ENCODE results near the gene MTF2. TPM values are rescaled to one million over a fixed set of nuclear protein-coding genes. Genes with fewer than 3 reads are reported as not detected.
"Not testable (repeated sequence)": the region's sequence is repeated elsewhere in the genome, so short reads cannot be mapped to it uniquely, and the experiment has no call there.

Gene MTF2
- polyA plus RNA-seq, 2 donors, result 4.7 to 7.8 TPM

- H3K27ac ChIP-seq (ENCODE audit: low read depth in 2 of 2, low read length in 1 of 2), result no peak overlapping the region
- H3K36me3 ChIP-seq (ENCODE audit: control insufficient read depth in 2 of 2, insufficient read depth in 2 of 2, low read length in 1 of 2), result peaks cover 0 to 2% of the 10 kb centered on the region in 2 donors
- no peaks in the 10 kb centered on the region for H3K4me1 ChIP-seq (ENCODE audit: control insufficient read depth in 2 of 2, insufficient read depth in 2 of 2, low read length in 1 of 2)
- H3K4me3 ChIP-seq (ENCODE audit: low read depth in 1 of 2, low read length in 2 of 2), result no peak overlapping the region
- H3K27me3 ChIP-seq (ENCODE audit: control insufficient read depth in 1 of 2, insufficient read depth in 2 of 2, low read length in 2 of 2), result no peaks in the 10 kb centered on the region
- no peaks in the 10 kb centered on the region for H3K9me3 ChIP-seq (ENCODE audit: control insufficient read depth in 2 of 2, insufficient read depth in 1 of 2, low read depth in 1 of 2, low read length in 1 of 2)
These were observed 72.4 kb downstream of the MTF2 start for GRCh38 chr1:93151474-93151873.

GRCh38 chr1:93152835-93153234, 73.8 kb downstream of the MTF2 start:
- Histone ChIP-seq H3K36me3 (ENCODE audit: control insufficient read depth in 2 of 2, insufficient read depth in 2 of 2, low read length in 1 of 2) (peaks cover 0 to 6% of the 10 kb centered on the region in 2 donors), H3K4me3 (ENCODE audit: low read depth in 1 of 2, low read length in 2 of 2) (no peak overlapping the region), H3K9me3 (ENCODE audit: control insufficient read depth in 2 of 2, insufficient read depth in 1 of 2, low read depth in 1 of 2, low read length in 1 of 2) (no peaks in the 10 kb centered on the region), H3K4me1 (ENCODE audit: control insufficient read depth in 2 of 2, insufficient read depth in 2 of 2, low read length in 1 of 2) (no peaks in the 10 kb centered on the region), H3K27ac (ENCODE audit: low read depth in 2 of 2, low read length in 1 of 2) (no peak overlapping the region), H3K27me3 (ENCODE audit: control insufficient read depth in 1 of 2, insufficient read depth in 2 of 2, low read length in 2 of 2) (no peaks in the 10 kb centered on the region)
- WGBS, 2 donors, result 85 to 89% methylated on average over 2 of the region's 2 CpGs

DNA sequence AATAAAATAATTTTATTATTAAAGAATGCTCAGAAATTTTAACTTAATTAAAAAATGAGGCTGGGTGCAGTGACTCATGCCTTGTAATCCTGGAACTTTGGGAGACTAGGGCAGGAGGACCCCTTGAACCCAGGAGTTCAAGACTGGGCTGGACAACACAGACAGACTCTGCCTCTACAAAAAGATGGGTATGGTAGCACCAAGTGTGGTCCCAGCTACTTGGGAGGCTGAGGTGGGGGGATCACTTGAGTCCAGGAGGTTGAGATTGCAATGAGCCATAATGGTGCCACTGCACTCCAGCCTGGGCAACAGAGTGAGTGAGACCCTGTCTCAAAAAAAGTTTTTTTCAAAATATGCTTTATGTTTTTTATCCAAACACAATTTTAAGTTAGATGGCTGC, 75.8 kb downstream of the MTF2 start:
- no peaks in the 10 kb centered on the region for H3K9me3 ChIP-seq (ENCODE audit: control insufficient read depth in 2 of 2, insufficient read depth in 1 of 2, low read depth in 1 of 2, low read length in 1 of 2)
- peaks cover 0 to 3% of the 10 kb centered on the region in 2 donors for H3K36me3 ChIP-seq (ENCODE audit: control insufficient read depth in 2 of 2, insufficient read depth in 2 of 2, low read length in 1 of 2)
- H3K27me3 ChIP-seq (ENCODE audit: control insufficient read depth in 1 of 2, insufficient read depth in 2 of 2, low read length in 2 of 2), result no peaks in the 10 kb centered on the region
- H3K27ac ChIP-seq (ENCODE audit: low read depth in 2 of 2, low read length in 1 of 2), result no peak overlapping the region
- no peaks in the 10 kb centered on the region for H3K4me1 ChIP-seq (ENCODE audit: control insufficient read depth in 2 of 2, insufficient read depth in 2 of 2, low read length in 1 of 2)
- H3K4me3 ChIP-seq (ENCODE audit: low read depth in 1 of 2, low read length in 2 of 2), result no peak overlapping the region

- H3K4me1 ChIP-seq (ENCODE audit: control insufficient read depth in 2 of 2, insufficient read depth in 2 of 2, low read length in 1 of 2), result no peaks in the 10 kb centered on the region
- peaks cover 0 to 3% of the 10 kb centered on the region in 2 donors for H3K36me3 ChIP-seq (ENCODE audit: control insufficient read depth in 2 of 2, insufficient read depth in 2 of 2, low read length in 1 of 2)
- H3K9me3 ChIP-seq (ENCODE audit: control insufficient read depth in 2 of 2, insufficient read depth in 1 of 2, low read depth in 1 of 2, low read length in 1 of 2), result no peaks in the 10 kb centered on the region
- no peaks in the 10 kb centered on the region for H3K27me3 ChIP-seq (ENCODE audit: control insufficient read depth in 1 of 2, insufficient read depth in 2 of 2, low read length in 2 of 2)
- H3K4me3 ChIP-seq (ENCODE audit: low read depth in 1 of 2, low read length in 2 of 2), result no peak overlapping the region
- H3K27ac ChIP-seq (ENCODE audit: low read depth in 2 of 2, low read length in 1 of 2), result no peak overlapping the region
- 74% methylated on average over 3 of the region's 3 CpGs for WGBS, 2 donors
These were observed 76.3 kb downstream of the MTF2 start for GRCh38 chr1:93155335-93155734.

- no peaks in the 10 kb centered on the region for H3K4me1 ChIP-seq (ENCODE audit: control insufficient read depth in 2 of 2, insufficient read depth in 2 of 2, low read length in 1 of 2)
These were observed 80.3 kb downstream of the MTF2 start for GRCh38 chr1:93159337-93159736.

GRCh38 chr1:93163314-93163713, 84.2 kb downstream of the MTF2 start:
- 94 to 97% methylated on average over 8 of the region's 8 CpGs for WGBS, 2 donors
- H3K36me3 ChIP-seq (ENCODE audit: control insufficient read depth in 2 of 2, insufficient read depth in 2 of 2, low read length in 1 of 2); H3K9me3 ChIP-seq (ENCODE audit: control insufficient read depth in 2 of 2, insufficient read depth in 1 of 2, low read depth in 1 of 2, low read length in 1 of 2); H3K27ac ChIP-seq (ENCODE audit: low read depth in 2 of 2, low read length in 1 of 2); H3K27me3 ChIP-seq (ENCODE audit: control insufficient read depth in 1 of 2, insufficient read depth in 2 of 2, low read length in 2 of 2); H3K4me3 ChIP-seq (ENCODE audit: low read depth in 1 of 2, low read length in 2 of 2); H3K4me1 ChIP-seq (ENCODE audit: control insufficient read depth in 2 of 2, insufficient read depth in 2 of 2, low read length in 1 of 2): not testable (repeated sequence)

More at GRCh38 chr1:93159337-93159736, 80.3 kb downstream of the MTF2 start:
- 84 to 91% methylated on average over 2 of the region's 2 CpGs for WGBS, 2 donors
- Histone ChIP-seq H3K27me3 (ENCODE audit: control insufficient read depth in 1 of 2, insufficient read depth in 2 of 2, low read length in 2 of 2) (no peaks in the 10 kb centered on the region), H3K4me3 (ENCODE audit: low read depth in 1 of 2, low read length in 2 of 2) (no peak overlapping the region), H3K9me3 (ENCODE audit: control insufficient read depth in 2 of 2, insufficient read depth in 1 of 2, low read depth in 1 of 2, low read length in 1 of 2) (no peaks in the 10 kb centered on the region), H3K27ac (ENCODE audit: low read depth in 2 of 2, low read length in 1 of 2) (no peak overlapping the region), H3K36me3 (ENCODE audit: control insufficient read depth in 2 of 2, insufficient read depth in 2 of 2, low read length in 1 of 2) (peaks cover 0 to 3% of the 10 kb centered on the region in 2 donors)

DNA sequence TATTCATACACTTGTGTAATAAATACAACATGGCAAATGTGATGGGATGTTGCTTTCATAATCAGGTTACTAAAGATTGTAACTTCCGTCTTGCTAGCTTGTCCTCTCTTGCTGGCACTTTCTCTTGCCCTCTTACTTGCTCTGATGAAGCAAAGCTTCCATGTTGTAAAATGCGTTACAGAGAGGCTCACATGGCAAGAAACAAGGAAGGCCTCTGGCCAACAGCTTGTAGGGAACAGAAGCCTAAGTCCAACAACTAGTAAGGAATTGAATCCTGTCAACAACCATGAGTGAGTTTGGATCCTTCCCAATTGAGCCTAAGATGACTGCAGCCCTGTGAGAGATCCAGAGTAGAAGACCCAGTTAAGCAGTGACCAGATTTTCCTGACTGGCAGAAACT, 85.7 kb downstream of the MTF2 start:
- H3K27me3 ChIP-seq (ENCODE audit: control insufficient read depth in 1 of 2, insufficient read depth in 2 of 2, low read length in 2 of 2), result no peaks in the 10 kb centered on the region
- 90 to 91% methylated on average over 2 of the region's 2 CpGs for WGBS, 2 donors
- H3K4me3 ChIP-seq (ENCODE audit: low read depth in 1 of 2, low read length in 2 of 2), result no peak overlapping the region
- no peaks in the 10 kb centered on the region for H3K4me1 ChIP-seq (ENCODE audit: control insufficient read depth in 2 of 2, insufficient read depth in 2 of 2, low read length in 1 of 2)
- H3K36me3 ChIP-seq (ENCODE audit: control insufficient read depth in 2 of 2, insufficient read depth in 2 of 2, low read length in 1 of 2), result no peaks in the 10 kb centered on the region
- no peak overlapping the region for H3K27ac ChIP-seq (ENCODE audit: low read depth in 2 of 2, low read length in 1 of 2)
- no peaks in the 10 kb centered on the region for H3K9me3 ChIP-seq (ENCODE audit: control insufficient read depth in 2 of 2, insufficient read depth in 1 of 2, low read depth in 1 of 2, low read length in 1 of 2)

GRCh38 chr1:93165895-93166294, 86.8 kb downstream of the MTF2 start:
- H3K4me3 ChIP-seq (ENCODE audit: low read depth in 1 of 2, low read length in 2 of 2); H3K36me3 ChIP-seq (ENCODE audit: control insufficient read depth in 2 of 2, insufficient read depth in 2 of 2, low read length in 1 of 2): not testable (repeated sequence)
- 94 to 97% methylated on average over 1 of the region's 1 CpG for WGBS, 2 donors

DNA sequence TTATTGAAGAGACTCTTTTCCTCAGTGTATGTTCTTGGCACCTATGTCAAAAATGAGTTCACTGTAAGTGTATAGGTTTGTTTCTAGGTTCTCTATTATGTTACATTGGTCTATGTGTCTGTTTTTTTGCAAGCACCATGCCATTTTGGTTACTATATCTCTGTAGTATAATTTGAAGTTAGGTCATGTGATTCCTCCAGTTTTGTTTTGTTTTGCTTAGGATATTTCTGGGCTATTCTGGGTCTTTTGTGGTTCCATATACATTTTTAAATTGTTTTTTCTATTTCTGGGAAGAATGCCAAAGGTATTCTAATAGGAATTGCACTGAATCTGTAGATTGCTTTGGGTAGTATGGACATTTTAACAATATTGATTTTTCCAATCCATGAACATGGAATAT, 87.9 kb downstream of the MTF2 start:
- Histone ChIP-seq H3K27ac (ENCODE audit: low read depth in 2 of 2, low read length in 1 of 2) (no peak overlapping the region), H3K36me3 (ENCODE audit: control insufficient read depth in 2 of 2, insufficient read depth in 2 of 2, low read length in 1 of 2) (no peaks in the 10 kb centered on the region), H3K4me3 (ENCODE audit: low read depth in 1 of 2, low read length in 2 of 2) (no peak overlapping the region), H3K27me3 (ENCODE audit: control insufficient read depth in 1 of 2, insufficient read depth in 2 of 2, low read length in 2 of 2) (no peaks in the 10 kb centered on the region), H3K4me1 (ENCODE audit: control insufficient read depth in 2 of 2, insufficient read depth in 2 of 2, low read length in 1 of 2) (no peaks in the 10 kb centered on the region), H3K9me3 (ENCODE audit: control insufficient read depth in 2 of 2, insufficient read depth in 1 of 2, low read depth in 1 of 2, low read length in 1 of 2) (no peaks in the 10 kb centered on the region)

More at GRCh38 chr1:93165895-93166294, 86.8 kb downstream of the MTF2 start:
- not testable (repeated sequence) for H3K27ac ChIP-seq (ENCODE audit: low read depth in 2 of 2, low read length in 1 of 2); H3K9me3 ChIP-seq (ENCODE audit: control insufficient read depth in 2 of 2, insufficient read depth in 1 of 2, low read depth in 1 of 2, low read length in 1 of 2); H3K27me3 ChIP-seq (ENCODE audit: control insufficient read depth in 1 of 2, insufficient read depth in 2 of 2, low read length in 2 of 2); H3K4me1 ChIP-seq (ENCODE audit: control insufficient read depth in 2 of 2, insufficient read depth in 2 of 2, low read length in 1 of 2)

DNA sequence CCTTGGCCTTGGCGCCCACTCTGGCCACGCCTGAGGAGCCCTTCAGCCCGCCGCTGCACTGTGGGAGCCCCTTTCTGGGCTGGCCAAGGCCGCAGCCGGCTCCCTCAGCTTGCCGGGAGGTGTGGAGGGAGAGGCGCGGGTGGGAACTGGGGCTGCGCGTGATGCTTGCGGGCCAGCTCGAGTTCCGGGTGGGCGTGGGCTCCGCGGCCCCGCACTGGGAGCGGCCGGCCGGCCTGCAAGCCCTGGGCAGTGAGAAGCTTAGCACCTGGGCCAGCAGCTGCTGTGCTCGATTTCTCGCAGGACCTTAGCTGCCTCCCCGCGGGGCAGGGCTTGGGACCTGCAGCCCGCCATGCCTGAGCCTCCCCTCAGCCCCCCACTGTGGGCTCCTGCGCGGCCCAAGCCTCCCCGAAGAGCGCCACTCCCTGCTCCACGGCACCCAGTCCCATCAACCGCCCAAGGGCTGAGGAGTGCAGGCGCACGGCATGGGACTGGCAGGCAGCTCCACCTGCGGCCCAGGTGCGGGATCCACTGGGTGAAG, 91.1 kb downstream of the MTF2 start:
- H3K9me3 ChIP-seq (ENCODE audit: control insufficient read depth in 2 of 2, insufficient read depth in 1 of 2, low read depth in 1 of 2, low read length in 1 of 2); H3K4me1 ChIP-seq (ENCODE audit: control insufficient read depth in 2 of 2, insufficient read depth in 2 of 2, low read length in 1 of 2); H3K36me3 ChIP-seq (ENCODE audit: control insufficient read depth in 2 of 2, insufficient read depth in 2 of 2, low read length in 1 of 2); H3K27me3 ChIP-seq (ENCODE audit: control insufficient read depth in 1 of 2, insufficient read depth in 2 of 2, low read length in 2 of 2); H3K27ac ChIP-seq (ENCODE audit: low read depth in 2 of 2, low read length in 1 of 2); H3K4me3 ChIP-seq (ENCODE audit: low read depth in 1 of 2, low read length in 2 of 2): not testable (repeated sequence)
- 95 to 97% methylated on average over 36 of the region's 36 CpGs for WGBS, 2 donors
